SK-N-SH (cell line): Measurements from ENCODE around the gene C3orf70.
A peak's percentile ranks its signal among the peaks of the same experiment; 100 is the strongest.

ENCODE experiments used
- POLR2AphosphoS5 ChIP-seq: IDR thresholded peaks from 2 replicates; pipeline ENCODE4 v1.6.1; 2012; ENCODE audit warnings: low read depth, low read length
- RFX5 ChIP-seq: IDR thresholded peaks from 2 replicates; pipeline ENCODE4 v1.6.1; 2012; ENCODE audit warnings: mild to moderate bottlenecking, improper control_type of control experiment, low read length
- TF ChIP-seq, protein P1 (sequence below): fragments of 200-600 bp; sonication (generic); IDR thresholded peaks from 2 replicates; pipeline ENCODE4 v1.6.1; 2017; ENCODE audit warnings: antibody characterized with exemption, mild to moderate bottlenecking, moderate library complexity

DNA sequence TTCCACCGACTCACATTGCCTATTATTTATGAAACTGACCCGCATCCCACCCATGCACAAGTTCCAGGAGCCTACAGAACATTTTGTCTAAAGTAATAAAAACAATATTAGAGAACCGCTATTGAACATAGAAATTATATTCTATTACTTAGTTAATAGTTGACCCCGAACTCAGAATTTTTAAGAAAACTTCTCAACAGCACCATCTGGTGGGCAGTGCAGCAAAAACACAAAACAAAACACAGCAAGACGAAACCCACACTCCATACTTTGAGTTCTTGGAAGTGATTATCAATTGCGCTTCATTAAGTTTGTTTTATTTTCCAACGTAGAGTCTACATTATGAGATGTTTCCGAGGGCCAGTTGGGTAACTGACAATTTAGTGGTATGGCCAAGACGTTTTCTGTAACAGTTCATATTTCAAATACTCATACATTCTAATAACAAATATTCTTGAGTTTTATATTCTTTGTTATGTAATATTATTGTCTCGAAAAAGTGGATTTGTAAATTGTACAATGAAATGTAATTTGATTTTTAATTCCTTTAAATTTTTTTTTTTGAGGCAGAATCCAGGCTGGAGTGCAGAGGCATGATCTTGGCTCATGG is 24.0 kb upstream of the C3orf70 start:
- no peak for TF ChIP-seq POLR2AphosphoS5
- TF ChIP-seq, protein P1, sequence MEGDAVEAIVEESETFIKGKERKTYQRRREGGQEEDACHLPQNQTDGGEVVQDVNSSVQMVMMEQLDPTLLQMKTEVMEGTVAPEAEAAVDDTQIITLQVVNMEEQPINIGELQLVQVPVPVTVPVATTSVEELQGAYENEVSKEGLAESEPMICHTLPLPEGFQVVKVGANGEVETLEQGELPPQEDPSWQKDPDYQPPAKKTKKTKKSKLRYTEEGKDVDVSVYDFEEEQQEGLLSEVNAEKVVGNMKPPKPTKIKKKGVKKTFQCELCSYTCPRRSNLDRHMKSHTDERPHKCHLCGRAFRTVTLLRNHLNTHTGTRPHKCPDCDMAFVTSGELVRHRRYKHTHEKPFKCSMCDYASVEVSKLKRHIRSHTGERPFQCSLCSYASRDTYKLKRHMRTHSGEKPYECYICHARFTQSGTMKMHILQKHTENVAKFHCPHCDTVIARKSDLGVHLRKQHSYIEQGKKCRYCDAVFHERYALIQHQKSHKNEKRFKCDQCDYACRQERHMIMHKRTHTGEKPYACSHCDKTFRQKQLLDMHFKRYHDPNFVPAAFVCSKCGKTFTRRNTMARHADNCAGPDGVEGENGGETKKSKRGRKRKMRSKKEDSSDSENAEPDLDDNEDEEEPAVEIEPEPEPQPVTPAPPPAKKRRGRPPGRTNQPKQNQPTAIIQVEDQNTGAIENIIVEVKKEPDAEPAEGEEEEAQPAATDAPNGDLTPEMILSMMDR = peak; percentile 82
- no peak for TF ChIP-seq RFX5
